CD4-positive, CD25-positive, alpha-beta regulatory T cell (primary cell): ENCODE measurements around the gene CALCB. TPM values are rescaled to one million over a fixed set of nuclear protein-coding genes. Genes with fewer than 3 reads are reported as not detected.
A peak's percentile ranks its signal among the peaks of the same experiment; 100 is the strongest.
"Not testable (repeated sequence)": the region's sequence is repeated elsewhere in the genome, so short reads cannot be mapped to it uniquely, and the experiment has no call there.

ENCODE experiments used
- ATAC-seq, 2 donors: fragments of 150-1000 bp; cut with Tn5 transposase; one replicate each; pipeline ENCODE4 v1.10.0; 2021; ENCODE audit warnings: low read depth in 2 of 2, moderate number of reproducible peaks in 2 of 2, moderate library complexity in 1 of 2
- DNase-seq, 3 donors: peaks; one replicate each; pipeline versions ENCODE4 v3.0.0 to v3.0.0-alpha.2; 2012 to 2022; ENCODE audit warnings: mixed read lengths in 1 of 3
- H3K27ac ChIP-seq: one replicate; pipeline ENCODE4 v1.7.0; 2013; ENCODE audit warnings: mild to moderate bottlenecking, low read length; ENCODE audit not compliant: insufficient read depth, poor library complexity, severe bottlenecking
- H3K27me3 ChIP-seq: one replicate; pipeline ENCODE4 v1.7.0; 2013; ENCODE audit warnings: low read length; ENCODE audit not compliant: control insufficient read depth, insufficient read depth
- H3K36me3 ChIP-seq: one replicate; pipeline ENCODE4 v1.7.0; 2013; ENCODE audit warnings: mild to moderate bottlenecking, low read length, moderate library complexity; ENCODE audit not compliant: control insufficient read depth, insufficient read depth
- H3K4me1 ChIP-seq: 2 replicates; pipeline ENCODE4 v1.7.0; 2013; ENCODE audit warnings: mild to moderate bottlenecking, low read length; ENCODE audit not compliant: insufficient read depth, control insufficient read depth, poor library complexity, severe bottlenecking
- H3K4me3 ChIP-seq: one replicate; pipeline ENCODE4 v1.7.0; 2013; ENCODE audit warnings: low read depth, mild to moderate bottlenecking, low read length, moderate library complexity
- H3K9me3 ChIP-seq, 2 experiments: 1 replicate in 1 of 2; 2 replicates in 1 of 2; pipeline ENCODE4 v1.7.0; 2013; ENCODE audit warnings: low read length in 2 of 2, mild to moderate bottlenecking in 1 of 2, moderate library complexity in 1 of 2; ENCODE audit not compliant: control insufficient read depth in 2 of 2
- H3K27ac Mint-ChIP-seq, 3 donors: one replicate each; pipeline ENCODE4 v1.8.0; 2020 to 2022; ENCODE audit warnings: mild to moderate bottlenecking in 3 of 3, mixed read lengths in 3 of 3, moderate library complexity in 2 of 3
- H3K27me3 Mint-ChIP-seq: one replicate; pipeline ENCODE4 v1.8.0; 2022; ENCODE audit warnings: mild to moderate bottlenecking, mixed read lengths
- H3K36me3 Mint-ChIP-seq: one replicate; pipeline ENCODE4 v1.8.0; 2020; ENCODE audit warnings: mixed read lengths
- H3K4me1 Mint-ChIP-seq, 4 donors: one replicate each; pipeline ENCODE4 v1.8.0; 2020 to 2022; ENCODE audit warnings: mixed read lengths in 4 of 4, mild to moderate bottlenecking in 1 of 4
- H3K4me3 Mint-ChIP-seq, 4 donors: one replicate each; pipeline ENCODE4 v1.8.0; 2020 to 2022; ENCODE audit warnings: mild to moderate bottlenecking in 4 of 4, mixed read lengths in 4 of 4, moderate library complexity in 3 of 4
- H3K9me3 Mint-ChIP-seq, 7 donors: one replicate each; pipeline ENCODE4 v1.8.0; 2020 to 2022; ENCODE audit warnings: mixed read lengths in 7 of 7, mild to moderate bottlenecking in 3 of 7, moderate library complexity in 2 of 7
- polyA plus RNA-seq, 4 donors: library from polyadenylated mRNA; unstranded; fragments of 300-500 nt; fragmentation: Illumina TruSeq; gene quantifications; one replicate each; pipeline ENCODE4 v1.2.3, GENCODE V29; 2021
- total RNA-seq: library from RNA; stranded (reverse); gene quantifications from one replicate; pipeline ENCODE4 v1.2.3, GENCODE V29; 2022

CALCB gene
- 0.25 TPM for total RNA-seq
- under 1 TPM; 0.28 to 0.38 (median 0.31) TPM for polyA plus RNA-seq

GRCh38 chr11:15073361-15074205 is at the start of gene CALCB:
Gene CALCB (plus strand): TSS chr11:15073593. CDS start chr11:15074719, 1,126 bp downstream.
- Histone ChIP-seq H3K4me1 (peaks cover 18% of the 10 kb centered on the region), H3K4me3 (peak within 1 kb of the TSS; percentile 67), H3K27me3 (peaks cover 6% of the 10 kb centered on the region), H3K27ac (no peak within 1 kb of the TSS), H3K9me3 (no peaks in the 10 kb centered on the region), H3K36me3 (no peaks in the 10 kb centered on the region)
- Mint-ChIP-seq H3K27ac (peak within 1 kb of the TSS in 2 of 3 donors; percentile 54 to 83), H3K27me3 (peaks cover 36% of the 10 kb centered on the region), H3K9me3 (peaks cover 0 to 15% (median 2%) of the 10 kb centered on the region in 7 donors), H3K4me1 (peaks cover 0 to 23% (median 0%) of the 10 kb centered on the region in 4 donors), H3K4me3 (peak within 1 kb of the TSS; percentile 56 to 86 (median 84)), H3K36me3 (no peaks in the 10 kb centered on the region)
- no peak for ATAC-seq
- DNase-seq: peak in 2 of 3 donors; percentile 13 to 14

GRCh38 chr11:15027011-15027410 is 46.4 kb upstream of the CALCB start:
- Mint-ChIP-seq H3K27ac (no peak overlapping the region), H3K36me3 (no peaks in the 10 kb centered on the region), H3K4me1 (peaks cover 0 to 3% (median 1%) of the 10 kb centered on the region in 4 donors), H3K9me3 (peaks cover 0 to 9% (median 2%) of the 10 kb centered on the region in 7 donors), H3K27me3 (peaks cover 12% of the 10 kb centered on the region), H3K4me3 (no peak overlapping the region)
- no peak overlapping the region for H3K27ac ChIP-seq
- H3K27me3 ChIP-seq: peaks cover 2% of the 10 kb centered on the region
- peaks cover 0 to 3% of the 10 kb centered on the region in 2 experiments for H3K9me3 ChIP-seq
- no peaks in the 10 kb centered on the region for H3K36me3 ChIP-seq
- DNase-seq (no peak), ATAC-seq (no peak)
- H3K4me1 ChIP-seq: no peaks in the 10 kb centered on the region
- no peak overlapping the region for H3K4me3 ChIP-seq

GRCh38 chr11:15027956-15028355 is 45.4 kb upstream of the CALCB start:
- DNase-seq: no peak
- Histone ChIP-seq H3K27ac (no peak overlapping the region), H3K9me3 (peaks cover 0 to 3% of the 10 kb centered on the region in 2 experiments), H3K36me3 (no peaks in the 10 kb centered on the region), H3K27me3 (peaks cover 2% of the 10 kb centered on the region), H3K4me1 (no peaks in the 10 kb centered on the region), H3K4me3 (no peak overlapping the region)
- Mint-ChIP-seq H3K4me3 (no peak overlapping the region), H3K9me3 (peaks cover 0 to 6% (median 2%) of the 10 kb centered on the region in 7 donors), H3K36me3 (no peaks in the 10 kb centered on the region), H3K27me3 (peaks cover 17% of the 10 kb centered on the region), H3K4me1 (peaks cover 0 to 3% (median 1%) of the 10 kb centered on the region in 4 donors), H3K27ac (no peak overlapping the region)
- ATAC-seq: no peak

- Histone ChIP-seq H3K27ac (no peak overlapping the region), H3K9me3 (peaks cover 0 to 3% of the 10 kb centered on the region in 2 experiments), H3K27me3 (peaks cover 2% of the 10 kb centered on the region), H3K4me1 (no peaks in the 10 kb centered on the region), H3K4me3 (no peak overlapping the region), H3K36me3 (no peaks in the 10 kb centered on the region)
- Mint-ChIP-seq H3K27ac (no peak overlapping the region), H3K9me3 (peaks cover 0 to 6% (median 2%) of the 10 kb centered on the region in 7 donors), H3K4me3 (no peak overlapping the region), H3K36me3 (no peaks in the 10 kb centered on the region), H3K4me1 (peaks cover 0 to 3% (median 1%) of the 10 kb centered on the region in 4 donors), H3K27me3 (peaks cover 17% of the 10 kb centered on the region)
- DNase-seq: no peak
- no peak for ATAC-seq
Observed at GRCh38 chr11:15028379-15028778, 45.0 kb upstream of the CALCB start.

GRCh38 chr11:15031945-15032344 is 41.4 kb upstream of the CALCB start:
- H3K27ac ChIP-seq, H3K4me3 ChIP-seq, H3K27ac Mint-ChIP-seq, H3K4me1 ChIP-seq, DNase-seq, H3K27me3 ChIP-seq, H3K9me3 Mint-ChIP-seq, H3K36me3 Mint-ChIP-seq, H3K4me1 Mint-ChIP-seq, H3K9me3 ChIP-seq, H3K36me3 ChIP-seq, ATAC-seq, H3K4me3 Mint-ChIP-seq: not testable (repeated sequence)
- H3K27me3 Mint-ChIP-seq: peaks cover 22% of the 10 kb centered on the region

- no peaks in the 10 kb centered on the region for H3K9me3 ChIP-seq
- peaks cover 6% of the 10 kb centered on the region for H3K27me3 ChIP-seq
- peaks cover 0 to 3% (median 2%) of the 10 kb centered on the region in 7 donors for H3K9me3 Mint-ChIP-seq
- no peak for ATAC-seq
- no peak overlapping the region for H3K4me3 Mint-ChIP-seq
- no peaks in the 10 kb centered on the region for H3K36me3 Mint-ChIP-seq
- no peak for DNase-seq
- H3K27ac ChIP-seq: no peak overlapping the region
- peaks cover 17% of the 10 kb centered on the region for H3K27me3 Mint-ChIP-seq
- no peak overlapping the region for H3K27ac Mint-ChIP-seq
- no peaks in the 10 kb centered on the region for H3K36me3 ChIP-seq
- no peaks in the 10 kb centered on the region for H3K4me1 Mint-ChIP-seq
- H3K4me1 ChIP-seq: no peaks in the 10 kb centered on the region
- no peak overlapping the region for H3K4me3 ChIP-seq
Observed at GRCh38 chr11:15034687-15035267, 38.6 kb upstream of the CALCB start.

GRCh38 chr11:15035283-15035682 is 38.1 kb upstream of the CALCB start:
- Histone ChIP-seq H3K4me3 (no peak overlapping the region), H3K27me3 (peaks cover 6% of the 10 kb centered on the region), H3K4me1 (no peaks in the 10 kb centered on the region), H3K27ac (no peak overlapping the region), H3K9me3 (no peaks in the 10 kb centered on the region), H3K36me3 (no peaks in the 10 kb centered on the region)
- H3K4me3 Mint-ChIP-seq: no peak overlapping the region
- H3K36me3 Mint-ChIP-seq: no peaks in the 10 kb centered on the region
- no peak for ATAC-seq
- H3K9me3 Mint-ChIP-seq: peaks cover 0 to 3% (median 2%) of the 10 kb centered on the region in 7 donors
- no peak for DNase-seq
- H3K27ac Mint-ChIP-seq: no peak overlapping the region
- H3K27me3 Mint-ChIP-seq: peaks cover 17% of the 10 kb centered on the region
- no peaks in the 10 kb centered on the region for H3K4me1 Mint-ChIP-seq
